ENCODE measurements around the gene GNAO1. TPM values are rescaled to one million over a fixed set of nuclear protein-coding genes. Genes with fewer than 3 reads are reported as not detected.
"Not testable (repeated sequence)": the region's sequence is repeated elsewhere in the genome, so short reads cannot be mapped to it uniquely, and the experiment has no call there.

GNAO1 gene
- total RNA-seq, 1 experiment from 2014 or later: 3.8 TPM

GRCh38 chr16:56389554-56389953, 198.3 kb downstream of the GNAO1 start:
- no peak for DNase-seq

DNA sequence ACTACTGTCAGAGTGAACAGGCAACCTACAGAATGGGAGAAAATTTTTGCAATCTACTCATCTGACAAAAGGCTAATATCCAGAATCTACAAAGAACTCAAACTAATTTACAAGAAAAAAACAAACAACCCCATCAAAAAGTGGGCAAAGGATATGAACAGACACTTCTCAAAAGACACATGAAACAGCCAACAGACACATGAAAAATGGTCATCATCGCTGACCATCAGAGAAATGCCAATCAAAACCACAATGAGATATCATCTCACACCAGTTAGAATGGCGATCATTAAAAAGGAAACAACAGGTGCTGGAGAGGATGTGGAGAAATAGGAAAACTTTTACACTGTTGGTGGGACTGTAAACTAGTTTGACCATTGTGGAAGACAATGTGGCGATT, 205.4 kb downstream of the GNAO1 start:
- H3K27me3 ChIP-seq (ENCODE audit: control insufficient read depth, insufficient read depth, low read length); DNase-seq; H3K36me3 ChIP-seq (replicated peaks; ENCODE audit: control insufficient read depth, insufficient read depth, low read length); H3K4me3 ChIP-seq (ENCODE audit: insufficient read depth, low read depth, low read length): not testable (repeated sequence)

More at GRCh38 chr16:56389554-56389953, 198.3 kb downstream of the GNAO1 start:
- peaks cover 10% of the 10 kb centered on the region for H3K36me3 ChIP-seq (replicated peaks; ENCODE audit: control insufficient read depth, insufficient read depth, low read length)
- H3K4me3 ChIP-seq (ENCODE audit: insufficient read depth, low read depth, low read length): no peak overlapping the region
- H3K27me3 ChIP-seq (ENCODE audit: control insufficient read depth, insufficient read depth, low read length): no peaks in the 10 kb centered on the region

- no peak for DNase-seq
- Histone ChIP-seq H3K36me3 (replicated peaks; ENCODE audit: control insufficient read depth, insufficient read depth, low read length) (peaks cover 7% of the 10 kb centered on the region), H3K4me3 (ENCODE audit: insufficient read depth, low read depth, low read length) (no peak overlapping the region), H3K27me3 (ENCODE audit: control insufficient read depth, insufficient read depth, low read length) (no peaks in the 10 kb centered on the region)
Observed at GRCh38 chr16:56399047-56399446, 207.8 kb downstream of the GNAO1 start.

DNA sequence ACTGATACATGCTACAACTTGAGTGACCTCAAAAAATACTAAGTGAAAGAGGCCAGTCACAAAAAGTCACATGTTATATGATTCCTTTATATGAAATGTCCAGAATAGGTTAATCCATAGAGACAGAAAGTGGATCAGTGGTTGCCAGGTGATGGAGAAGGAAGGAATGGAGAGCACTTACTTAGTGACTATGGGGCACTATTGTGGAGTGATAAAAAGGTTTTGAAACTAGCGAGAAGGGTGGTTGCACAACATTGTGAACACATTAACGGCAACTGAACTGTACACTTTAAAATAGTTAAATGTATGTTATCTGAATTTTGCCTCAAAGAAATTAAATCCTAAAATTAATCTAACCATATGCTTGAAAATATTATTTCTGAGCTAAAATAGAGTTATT, 208.2 kb downstream of the GNAO1 start:
- DNase-seq: no peak
- no peak overlapping the region for H3K4me3 ChIP-seq (ENCODE audit: insufficient read depth, low read depth, low read length)

GRCh38 chr16:56400458-56400857, 209.2 kb downstream of the GNAO1 start:
- H3K27me3 ChIP-seq (ENCODE audit: control insufficient read depth, insufficient read depth, low read length): no peaks in the 10 kb centered on the region
- DNase-seq: no peak
- peaks cover 9% of the 10 kb centered on the region for H3K36me3 ChIP-seq (replicated peaks; ENCODE audit: control insufficient read depth, insufficient read depth, low read length)
- H3K4me3 ChIP-seq (ENCODE audit: insufficient read depth, low read depth, low read length): no peak overlapping the region

More for the DNA sequence above, 208.2 kb downstream of the GNAO1 start:
- Histone ChIP-seq H3K27me3 (ENCODE audit: control insufficient read depth, insufficient read depth, low read length) (no peaks in the 10 kb centered on the region), H3K36me3 (replicated peaks; ENCODE audit: control insufficient read depth, insufficient read depth, low read length) (peaks cover 7% of the 10 kb centered on the region)

DNA sequence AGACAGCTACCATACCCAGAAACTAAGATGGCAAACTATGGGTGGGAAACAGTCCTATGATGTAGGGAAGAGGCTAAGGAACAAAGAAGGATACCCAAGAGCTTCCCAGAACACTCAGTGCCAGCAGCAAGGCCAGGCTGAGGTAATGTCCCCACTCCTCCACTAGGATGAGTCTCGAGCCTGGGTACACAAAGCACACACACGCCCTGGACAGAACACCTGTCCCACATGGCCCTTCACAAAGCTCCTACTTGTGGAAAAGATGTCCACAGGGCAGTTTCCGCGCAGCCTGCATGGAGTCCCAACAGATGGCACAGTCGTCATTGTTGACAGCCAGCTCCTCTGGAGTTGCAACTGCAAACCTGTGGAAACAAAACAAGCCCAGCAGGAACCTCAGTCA, 210.2 kb downstream of the GNAO1 start:
- Histone ChIP-seq H3K4me3 (ENCODE audit: insufficient read depth, low read depth, low read length) (no peak overlapping the region), H3K36me3 (replicated peaks; ENCODE audit: control insufficient read depth, insufficient read depth, low read length) (peaks cover 9% of the 10 kb centered on the region), H3K27me3 (ENCODE audit: control insufficient read depth, insufficient read depth, low read length) (no peaks in the 10 kb centered on the region)
- peak; percentile 56 for DNase-seq

- peaks cover 9% of the 10 kb centered on the region for H3K36me3 ChIP-seq (replicated peaks; ENCODE audit: control insufficient read depth, insufficient read depth, low read length)
- no peak for DNase-seq
- no peak overlapping the region for H3K4me3 ChIP-seq (ENCODE audit: insufficient read depth, low read depth, low read length)
- no peaks in the 10 kb centered on the region for H3K27me3 ChIP-seq (ENCODE audit: control insufficient read depth, insufficient read depth, low read length)
Observed at GRCh38 chr16:56405977-56406672, 214.8 kb downstream of the GNAO1 start.

Other genes starting within 250 kb of the GNAO1 start
- 83.1 and 91.1 TPM in 2 replicates for gene AMFR, start 234.1 kb downstream of the GNAO1 start, total RNA-seq (2014; rRNA removed; shearing (Covaris generic))